GM12878 (cell line): ENCODE results near the gene BCR.

Source experiments
- CHD4 ChIP-seq: fragments of 200-600 bp; sonication (generic); IDR thresholded peaks from 2 replicates; pipeline ENCODE4 v1.6.1; 2016; ENCODE audit warnings: mild to moderate bottlenecking
- NBN ChIP-seq: fragments of 450-650 bp; IDR thresholded peaks from 2 replicates; pipeline ENCODE4 v1.6.1; 2016
- TF ChIP-seq, protein P1 (sequence below), 3 experiments: IDR thresholded peaks in 2 of 3; conservative IDR thresholded peaks in 1 of 3; 2 replicates each; pipeline ENCODE4 v1.5.1; 2011; ENCODE audit warnings: low read depth in 3 of 3, low read length in 3 of 3, mild to moderate bottlenecking in 3 of 3, control low read depth in 2 of 3, moderate library complexity in 2 of 3, inconsistent platforms in 1 of 3, mixed read lengths in 1 of 3; ENCODE audit not compliant: control insufficient read depth in 2 of 3, insufficient read depth in 1 of 3; ENCODE audit errors: extremely low read depth in 1 of 3
- TF ChIP-seq, protein P2 (sequence below): IDR thresholded peaks from 2 replicates; pipeline ENCODE4 v1.6.1; 2012; ENCODE audit warnings: mild to moderate bottlenecking, low read depth, low read length

DNA sequence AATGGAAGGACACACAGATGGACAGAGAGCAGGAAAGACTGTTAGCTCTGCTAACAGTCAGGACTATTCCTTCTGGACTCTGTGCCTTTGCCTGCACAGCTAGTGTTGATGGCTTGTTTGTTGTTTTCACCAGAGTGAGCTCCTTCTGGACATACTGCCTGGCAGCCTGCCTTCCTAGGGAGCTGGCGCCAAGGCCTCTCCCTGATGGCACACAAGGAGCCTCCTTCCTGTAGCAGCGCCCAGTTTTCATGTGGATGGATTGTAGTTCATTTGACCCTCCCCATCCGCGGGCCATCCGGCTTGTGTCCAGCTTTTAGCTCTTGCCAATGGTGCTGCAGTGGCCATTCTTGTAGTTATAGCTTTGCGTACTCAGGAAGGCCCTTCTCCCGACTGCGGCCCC is 16.6 kb upstream of the BCR start:
- TF ChIP-seq, protein P1, sequence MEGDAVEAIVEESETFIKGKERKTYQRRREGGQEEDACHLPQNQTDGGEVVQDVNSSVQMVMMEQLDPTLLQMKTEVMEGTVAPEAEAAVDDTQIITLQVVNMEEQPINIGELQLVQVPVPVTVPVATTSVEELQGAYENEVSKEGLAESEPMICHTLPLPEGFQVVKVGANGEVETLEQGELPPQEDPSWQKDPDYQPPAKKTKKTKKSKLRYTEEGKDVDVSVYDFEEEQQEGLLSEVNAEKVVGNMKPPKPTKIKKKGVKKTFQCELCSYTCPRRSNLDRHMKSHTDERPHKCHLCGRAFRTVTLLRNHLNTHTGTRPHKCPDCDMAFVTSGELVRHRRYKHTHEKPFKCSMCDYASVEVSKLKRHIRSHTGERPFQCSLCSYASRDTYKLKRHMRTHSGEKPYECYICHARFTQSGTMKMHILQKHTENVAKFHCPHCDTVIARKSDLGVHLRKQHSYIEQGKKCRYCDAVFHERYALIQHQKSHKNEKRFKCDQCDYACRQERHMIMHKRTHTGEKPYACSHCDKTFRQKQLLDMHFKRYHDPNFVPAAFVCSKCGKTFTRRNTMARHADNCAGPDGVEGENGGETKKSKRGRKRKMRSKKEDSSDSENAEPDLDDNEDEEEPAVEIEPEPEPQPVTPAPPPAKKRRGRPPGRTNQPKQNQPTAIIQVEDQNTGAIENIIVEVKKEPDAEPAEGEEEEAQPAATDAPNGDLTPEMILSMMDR (IDR thresholded peaks at IDR 0.05 in 2 of 3, conservative IDR thresholded peaks at IDR 0.05 in 1 of 3; ENCODE audit: control insufficient read depth in 2 of 3, extremely low read depth in 1 of 3, insufficient read depth in 1 of 3, low read depth in 3 of 3, low read length in 3 of 3), result no peak
- TF ChIP-seq CHD4 (no peak), NBN (no peak)
- TF ChIP-seq, protein P2, sequence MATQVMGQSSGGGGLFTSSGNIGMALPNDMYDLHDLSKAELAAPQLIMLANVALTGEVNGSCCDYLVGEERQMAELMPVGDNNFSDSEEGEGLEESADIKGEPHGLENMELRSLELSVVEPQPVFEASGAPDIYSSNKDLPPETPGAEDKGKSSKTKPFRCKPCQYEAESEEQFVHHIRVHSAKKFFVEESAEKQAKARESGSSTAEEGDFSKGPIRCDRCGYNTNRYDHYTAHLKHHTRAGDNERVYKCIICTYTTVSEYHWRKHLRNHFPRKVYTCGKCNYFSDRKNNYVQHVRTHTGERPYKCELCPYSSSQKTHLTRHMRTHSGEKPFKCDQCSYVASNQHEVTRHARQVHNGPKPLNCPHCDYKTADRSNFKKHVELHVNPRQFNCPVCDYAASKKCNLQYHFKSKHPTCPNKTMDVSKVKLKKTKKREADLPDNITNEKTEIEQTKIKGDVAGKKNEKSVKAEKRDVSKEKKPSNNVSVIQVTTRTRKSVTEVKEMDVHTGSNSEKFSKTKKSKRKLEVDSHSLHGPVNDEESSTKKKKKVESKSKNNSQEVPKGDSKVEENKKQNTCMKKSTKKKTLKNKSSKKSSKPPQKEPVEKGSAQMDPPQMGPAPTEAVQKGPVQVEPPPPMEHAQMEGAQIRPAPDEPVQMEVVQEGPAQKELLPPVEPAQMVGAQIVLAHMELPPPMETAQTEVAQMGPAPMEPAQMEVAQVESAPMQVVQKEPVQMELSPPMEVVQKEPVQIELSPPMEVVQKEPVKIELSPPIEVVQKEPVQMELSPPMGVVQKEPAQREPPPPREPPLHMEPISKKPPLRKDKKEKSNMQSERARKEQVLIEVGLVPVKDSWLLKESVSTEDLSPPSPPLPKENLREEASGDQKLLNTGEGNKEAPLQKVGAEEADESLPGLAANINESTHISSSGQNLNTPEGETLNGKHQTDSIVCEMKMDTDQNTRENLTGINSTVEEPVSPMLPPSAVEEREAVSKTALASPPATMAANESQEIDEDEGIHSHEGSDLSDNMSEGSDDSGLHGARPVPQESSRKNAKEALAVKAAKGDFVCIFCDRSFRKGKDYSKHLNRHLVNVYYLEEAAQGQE, result no peak
